IPS-18c (cell line): Measurements from ENCODE around the gene WNK2.
"Not testable (repeated sequence)": the region's sequence is repeated elsewhere in the genome, so short reads cannot be mapped to it uniquely, and the experiment has no call there.

Experiments used
- H3K4me3 ChIP-seq: 2 replicates; pipeline ENCODE4 v1.7.0; 2013; ENCODE audit warnings: low read depth, mild to moderate bottlenecking, low read length, moderate library complexity; ENCODE audit not compliant: insufficient read depth
- H3K9me3 ChIP-seq: one replicate; pipeline ENCODE4 v1.6.1; 2013; ENCODE audit warnings: mild to moderate bottlenecking, low read length, moderate library complexity; ENCODE audit not compliant: control insufficient read depth, insufficient read depth

The WNK2 gene

DNA sequence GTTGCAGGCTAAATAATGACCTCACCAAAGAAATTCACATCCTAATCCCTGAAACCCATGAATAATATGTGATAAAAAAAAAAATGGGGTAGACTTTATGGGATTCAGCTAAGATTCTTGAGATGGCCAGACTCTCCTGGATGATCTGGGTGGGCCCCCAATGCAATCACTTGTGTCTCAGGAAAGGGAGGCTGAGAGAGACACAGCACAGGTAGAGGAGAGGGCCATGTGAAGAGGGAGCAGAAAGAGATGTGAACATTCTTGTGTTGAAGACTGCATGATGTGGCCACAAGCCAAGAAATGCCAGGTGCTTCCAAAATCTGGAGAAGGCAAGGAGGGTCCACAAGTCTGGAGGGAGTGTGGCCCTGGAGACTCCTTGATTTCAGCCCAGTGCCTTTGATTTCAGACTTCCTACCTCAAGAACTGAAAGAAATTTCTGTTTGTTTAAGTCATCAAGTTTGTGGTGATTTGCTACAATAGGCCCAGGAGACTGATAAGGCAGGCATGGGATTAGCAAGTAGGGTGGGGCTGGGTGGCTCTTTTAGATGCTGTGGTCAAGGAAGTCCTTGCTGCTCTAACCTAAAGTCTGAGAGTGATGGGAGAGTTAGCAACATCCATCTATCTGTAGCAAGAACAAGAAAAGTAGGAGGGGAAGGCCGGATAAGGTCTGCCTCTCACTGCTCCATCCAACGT lies 180.9 kb downstream of the WNK2 start:
- no peak overlapping the region for H3K4me3 ChIP-seq
- H3K9me3 ChIP-seq: peaks cover 2% of the 10 kb centered on the region

DNA sequence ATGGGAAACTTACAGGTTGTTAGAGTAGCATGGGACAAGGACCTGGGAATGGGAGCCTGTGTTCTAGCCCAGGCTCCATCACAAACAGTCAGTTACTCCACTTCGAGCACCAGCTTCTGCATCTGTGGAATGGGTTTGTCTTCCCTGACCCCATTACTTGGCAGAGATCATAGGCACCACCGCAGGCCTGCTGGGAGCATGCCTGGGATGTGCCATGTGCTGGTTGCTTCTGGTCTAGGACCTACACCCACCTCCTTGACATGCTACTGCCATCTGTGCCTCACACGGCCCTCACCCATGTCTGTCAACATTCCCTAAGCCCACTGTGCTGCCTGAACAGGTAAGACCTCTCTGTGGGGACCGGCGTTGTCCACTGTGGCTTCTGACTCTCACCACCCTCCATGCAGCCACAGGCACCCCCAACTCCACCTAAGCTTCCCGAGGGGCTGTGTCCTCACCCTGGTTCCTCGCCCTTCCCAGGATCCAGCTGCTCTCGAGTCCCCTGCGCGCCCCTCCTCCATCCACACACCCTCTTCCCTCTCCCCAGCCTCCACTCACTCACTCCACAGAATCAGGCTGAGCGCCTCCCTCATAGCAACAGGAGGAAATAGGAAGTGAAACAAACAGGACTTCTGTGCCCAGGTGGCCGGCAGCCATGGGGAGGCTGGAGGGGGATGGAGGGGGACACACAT lies 181.6 kb downstream of the WNK2 start:
- Histone ChIP-seq H3K9me3 (no peaks in the 10 kb centered on the region), H3K4me3 (no peak overlapping the region)

DNA sequence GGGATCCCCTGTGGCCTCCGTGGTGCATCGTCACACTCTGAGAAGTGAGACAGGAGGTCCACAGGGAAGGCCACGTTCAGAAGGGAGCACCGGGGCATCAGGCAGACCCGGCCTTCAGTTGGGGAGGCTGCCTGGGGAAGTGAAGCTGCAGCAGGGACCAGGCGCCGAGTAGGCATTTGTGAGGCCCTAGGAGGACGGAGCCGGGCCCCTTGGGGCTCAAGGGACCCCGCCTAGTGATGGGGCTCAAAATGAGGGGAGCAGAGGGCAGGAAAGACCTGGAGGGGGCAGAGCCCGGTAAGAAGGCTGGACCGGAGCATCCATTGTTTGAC lies 182.1 kb downstream of the WNK2 start:
- H3K9me3 ChIP-seq: no peaks in the 10 kb centered on the region
- no peak overlapping the region for H3K4me3 ChIP-seq

DNA sequence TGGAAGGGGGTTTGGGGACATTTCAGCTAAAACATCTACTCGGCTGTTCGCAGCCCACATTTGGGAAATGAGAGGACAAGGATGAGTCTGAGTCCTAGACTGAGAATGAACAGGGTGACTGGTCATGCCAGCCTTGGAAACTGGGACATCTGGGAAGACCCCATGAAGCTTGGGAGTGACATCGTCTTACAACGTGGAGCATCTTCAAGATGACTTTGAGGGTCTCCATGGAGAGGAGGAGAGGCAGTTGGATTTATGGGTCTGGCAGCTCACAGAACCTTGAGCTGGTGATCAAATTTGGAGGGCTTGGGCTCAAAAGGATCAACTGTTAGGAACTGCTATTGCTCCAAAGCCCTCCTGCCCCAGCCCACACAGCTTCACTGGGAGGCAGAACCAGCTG lies 182.5 kb downstream of the WNK2 start:
- not testable (repeated sequence) for H3K4me3 ChIP-seq, H3K9me3 ChIP-seq

DNA sequence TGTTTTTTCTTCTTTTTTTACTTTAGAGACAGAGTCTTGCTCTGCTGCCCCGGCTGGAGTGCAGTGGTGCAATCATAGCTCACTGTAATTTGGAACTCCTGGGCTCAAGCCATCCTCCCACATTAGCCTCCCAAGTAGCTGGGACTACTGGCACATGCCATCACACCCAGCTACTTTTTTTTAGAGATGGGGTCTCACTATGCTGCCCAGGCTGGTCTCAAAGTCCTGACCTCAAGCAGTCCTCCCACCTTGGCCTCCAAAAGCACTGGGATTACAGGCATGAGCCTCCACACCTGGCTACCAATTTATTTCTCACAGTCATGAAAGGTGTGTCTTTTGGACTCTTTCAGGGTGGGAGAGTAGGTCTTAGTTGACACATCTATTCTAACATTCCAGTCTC lies 184.5 kb downstream of the WNK2 start:
- H3K4me3 ChIP-seq: no peak overlapping the region

DNA sequence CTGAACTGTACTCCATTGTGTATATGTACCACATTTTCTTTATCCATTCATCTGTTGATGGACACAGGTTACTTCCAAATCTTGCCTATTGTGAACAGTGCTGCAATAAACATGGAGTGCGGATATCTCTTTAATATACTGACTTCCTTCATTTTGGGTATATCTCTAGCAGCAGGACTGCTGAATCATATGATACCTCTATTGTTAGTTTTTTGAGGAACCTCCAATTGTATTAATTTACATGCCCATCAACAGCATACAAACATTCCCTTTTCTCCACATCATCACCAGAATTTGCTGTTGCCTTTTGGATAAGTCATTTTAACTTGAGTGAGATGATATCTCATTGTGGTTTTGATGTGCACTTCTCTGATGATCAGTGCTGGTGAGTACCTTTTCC lies 185.7 kb downstream of the WNK2 start:
- Histone ChIP-seq H3K4me3 (no peak overlapping the region), H3K9me3 (no peaks in the 10 kb centered on the region)

More for the DNA sequence above, 184.5 kb downstream of the WNK2 start:
- H3K9me3 ChIP-seq: no peaks in the 10 kb centered on the region
